ENCODE data around the gene C2orf78.

Gene C2orf78

GRCh38 chr2:73811878-73812277, 27.9 kb downstream of the C2orf78 start:
- no peak for DNase-seq (ENCODE audit: insufficient read length)
- no peak for FAIRE-seq
- TF ChIP-seq POLR2AphosphoS5 (IDR thresholded peaks at IDR 0.05; ENCODE audit: low read depth, low read length), result no peak
- no peak for TF ChIP-seq TAF1 (IDR thresholded peaks at IDR 0.05; ENCODE audit: borderline replicate concordance, low read depth, low read length)
- no peak for TF ChIP-seq POLR2A (IDR thresholded peaks at IDR 0.05; ENCODE audit: low read depth, low read length)

- TF ChIP-seq POLR2AphosphoS5 (IDR thresholded peaks at IDR 0.05; ENCODE audit: low read depth, low read length) (no peak), POLR2A (IDR thresholded peaks at IDR 0.05; ENCODE audit: low read depth, low read length) (no peak), TAF1 (IDR thresholded peaks at IDR 0.05; ENCODE audit: borderline replicate concordance, low read depth, low read length) (no peak)
- no peak for FAIRE-seq
- no peak for DNase-seq (ENCODE audit: insufficient read length)
Measured at GRCh38 chr2:73812635-73813034, 28.7 kb downstream of the C2orf78 start.

DNA sequence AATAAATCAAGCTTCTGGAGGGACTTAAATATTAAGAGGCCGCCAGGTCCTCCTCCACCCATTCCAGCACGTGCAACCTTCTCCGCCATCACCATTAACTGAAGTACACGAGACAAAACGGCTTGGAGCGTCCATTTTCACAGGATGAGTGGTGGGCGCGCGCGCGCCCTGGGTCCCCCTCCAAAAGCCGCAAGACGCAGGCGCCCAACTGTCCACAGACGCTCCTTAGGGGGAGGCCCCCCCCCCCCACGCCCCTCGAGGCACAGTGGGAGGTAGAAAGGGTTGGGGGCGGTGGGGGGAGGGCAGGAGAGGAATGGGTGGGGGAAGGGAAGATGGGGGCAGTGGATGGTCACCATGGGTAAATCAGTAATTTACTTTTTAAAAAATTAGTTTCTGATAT, 34.3 kb downstream of the C2orf78 start:
- no peak for DNase-seq (ENCODE audit: insufficient read length)
- TF ChIP-seq POLR2A (IDR thresholded peaks at IDR 0.05; ENCODE audit: low read depth, low read length) (no peak), TAF1 (IDR thresholded peaks at IDR 0.05; ENCODE audit: borderline replicate concordance, low read depth, low read length) (no peak), POLR2AphosphoS5 (IDR thresholded peaks at IDR 0.05; ENCODE audit: low read depth, low read length) (no peak)
- no peak for FAIRE-seq

DNA sequence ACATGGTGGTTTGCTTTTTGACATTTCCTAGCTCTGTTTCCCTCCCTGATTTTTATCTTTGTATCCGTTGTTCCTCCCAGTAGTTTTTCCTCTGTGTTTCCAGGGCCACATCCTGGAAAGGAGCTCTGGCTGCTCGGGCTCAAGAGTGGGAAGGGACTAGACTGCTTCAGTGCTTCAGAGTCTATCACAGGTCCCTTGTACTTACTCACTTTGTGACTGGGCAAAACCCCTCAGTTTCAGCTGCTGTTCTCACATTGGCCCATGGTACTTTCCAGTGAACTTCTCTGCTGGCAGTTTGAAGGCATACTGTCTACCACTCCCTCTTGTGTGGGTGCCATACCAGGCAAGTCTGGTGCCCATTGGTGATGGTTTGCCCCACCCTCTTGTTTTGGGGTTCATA, 37.2 kb downstream of the C2orf78 start:
- FAIRE-seq, result peak; percentile 85

GRCh38 chr2:73821669-73822068, 37.7 kb downstream of the C2orf78 start:
- no peak for DNase-seq (ENCODE audit: insufficient read length)
- no peak for TF ChIP-seq POLR2A (IDR thresholded peaks at IDR 0.05; ENCODE audit: low read depth, low read length)
- no peak for TF ChIP-seq TAF1 (IDR thresholded peaks at IDR 0.05; ENCODE audit: borderline replicate concordance, low read depth, low read length)
- no peak for TF ChIP-seq POLR2AphosphoS5 (IDR thresholded peaks at IDR 0.05; ENCODE audit: low read depth, low read length)
- no peak for FAIRE-seq

More for the DNA sequence above, 37.2 kb downstream of the C2orf78 start:
- DNase-seq (ENCODE audit: insufficient read length), result no peak
- TF ChIP-seq TAF1 (IDR thresholded peaks at IDR 0.05; ENCODE audit: borderline replicate concordance, low read depth, low read length) (no peak), POLR2AphosphoS5 (IDR thresholded peaks at IDR 0.05; ENCODE audit: low read depth, low read length) (no peak), POLR2A (IDR thresholded peaks at IDR 0.05; ENCODE audit: low read depth, low read length) (no peak)

GRCh38 chr2:73822276-73822675, 38.3 kb downstream of the C2orf78 start:
- no peak for TF ChIP-seq TAF1 (IDR thresholded peaks at IDR 0.05; ENCODE audit: borderline replicate concordance, low read depth, low read length)
- no peak for TF ChIP-seq POLR2A (IDR thresholded peaks at IDR 0.05; ENCODE audit: low read depth, low read length)
- no peak for TF ChIP-seq POLR2AphosphoS5 (IDR thresholded peaks at IDR 0.05; ENCODE audit: low read depth, low read length)
- DNase-seq (ENCODE audit: insufficient read length) (no peak), FAIRE-seq (peak; percentile 88)

- TF ChIP-seq POLR2AphosphoS5 (IDR thresholded peaks at IDR 0.05; ENCODE audit: low read depth, low read length), result no peak
- FAIRE-seq (no peak), DNase-seq (ENCODE audit: insufficient read length) (no peak)
Measured at GRCh38 chr2:73822991-73823390, 39.0 kb downstream of the C2orf78 start.

- FAIRE-seq (no peak), DNase-seq (ENCODE audit: insufficient read length) (no peak)
Measured at GRCh38 chr2:73823416-73823815, 39.4 kb downstream of the C2orf78 start.

GRCh38 chr2:73823916-73824523, 40.0 kb downstream of the C2orf78 start:
- no peak for TF ChIP-seq POLR2AphosphoS5 (IDR thresholded peaks at IDR 0.05; ENCODE audit: low read depth, low read length)
- TF ChIP-seq TAF1 (IDR thresholded peaks at IDR 0.05; ENCODE audit: borderline replicate concordance, low read depth, low read length), result no peak
- DNase-seq (ENCODE audit: insufficient read length) (no peak), FAIRE-seq (peak; percentile 51)

More at GRCh38 chr2:73823416-73823815, 39.4 kb downstream of the C2orf78 start:
- TF ChIP-seq POLR2A (IDR thresholded peaks at IDR 0.05; ENCODE audit: low read depth, low read length) (no peak), TAF1 (IDR thresholded peaks at IDR 0.05; ENCODE audit: borderline replicate concordance, low read depth, low read length) (no peak), POLR2AphosphoS5 (IDR thresholded peaks at IDR 0.05; ENCODE audit: low read depth, low read length) (no peak)

GRCh38 chr2:73825408-73825807, 41.4 kb downstream of the C2orf78 start:
- no peak for TF ChIP-seq POLR2A (IDR thresholded peaks at IDR 0.05; ENCODE audit: low read depth, low read length)
- no peak for TF ChIP-seq POLR2AphosphoS5 (IDR thresholded peaks at IDR 0.05; ENCODE audit: low read depth, low read length)
- TF ChIP-seq TAF1 (IDR thresholded peaks at IDR 0.05; ENCODE audit: borderline replicate concordance, low read depth, low read length), result no peak
- DNase-seq (ENCODE audit: insufficient read length) (no peak), FAIRE-seq (no peak)

DNA sequence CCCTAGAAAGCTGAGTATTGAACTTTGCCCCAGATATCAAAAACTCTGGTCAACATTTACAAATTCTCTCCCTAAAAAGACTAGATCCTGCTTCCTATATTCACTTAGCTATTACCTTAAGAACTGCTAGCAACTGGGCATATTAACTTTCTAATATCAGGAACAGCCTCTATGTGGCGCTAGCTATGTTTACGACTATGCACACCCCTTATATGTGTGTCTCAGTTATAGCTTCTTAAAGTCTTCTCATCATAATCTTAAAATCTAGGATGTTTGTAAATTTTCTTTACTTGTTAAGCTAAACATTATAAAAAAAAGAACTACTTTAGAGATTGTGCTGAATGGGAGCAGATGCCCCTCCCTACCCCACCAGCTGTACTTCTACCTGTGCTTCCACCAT, 43.0 kb downstream of the C2orf78 start:
- no peak for FAIRE-seq
- TF ChIP-seq TAF1 (IDR thresholded peaks at IDR 0.05; ENCODE audit: borderline replicate concordance, low read depth, low read length), result no peak
- no peak for TF ChIP-seq POLR2AphosphoS5 (IDR thresholded peaks at IDR 0.05; ENCODE audit: low read depth, low read length)
- no peak for TF ChIP-seq POLR2A (IDR thresholded peaks at IDR 0.05; ENCODE audit: low read depth, low read length)
- DNase-seq (ENCODE audit: insufficient read length), result no peak

DNA sequence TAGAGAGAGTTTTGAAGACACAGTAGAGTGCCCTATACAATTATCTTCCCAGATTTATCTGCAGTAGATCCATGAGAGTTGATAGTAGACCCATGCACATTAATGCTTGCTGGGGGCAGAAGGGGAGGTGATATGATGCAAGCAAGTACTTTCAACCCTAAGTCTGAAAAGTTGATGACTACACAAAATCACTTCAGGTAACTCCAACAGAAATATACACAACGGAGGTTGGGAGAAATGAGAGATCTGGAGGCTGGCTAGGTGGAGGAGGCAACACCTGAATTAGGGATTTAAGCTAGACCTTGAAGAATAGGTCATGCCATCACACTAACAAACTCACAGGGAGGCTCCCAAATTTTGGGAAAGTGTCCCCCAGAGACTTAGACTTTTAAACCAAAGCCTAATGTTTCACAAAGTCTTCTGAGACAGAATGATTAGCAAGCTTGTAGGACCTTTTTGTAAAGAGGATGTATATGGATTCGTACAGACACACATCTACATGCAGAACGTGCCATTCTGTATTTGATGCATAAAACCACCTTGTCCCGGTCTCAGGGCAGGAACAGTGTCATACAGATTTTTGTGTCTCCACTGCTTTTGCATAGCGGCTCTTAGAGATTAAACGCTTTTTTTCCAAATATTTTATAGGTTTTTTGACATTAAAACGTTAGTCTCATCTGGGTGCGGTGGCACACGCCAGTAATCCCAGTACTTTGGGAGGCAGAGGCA, 43.8 kb downstream of the C2orf78 start:
- TF ChIP-seq TAF1 (IDR thresholded peaks at IDR 0.05; ENCODE audit: borderline replicate concordance, low read depth, low read length), result no peak
- FAIRE-seq (no peak), DNase-seq (ENCODE audit: insufficient read length) (no peak)

Data from GM12892 (cell line).